Measurements from ENCODE around the gene CEACAM19.
"Not testable (repeated sequence)": the region's sequence is repeated elsewhere in the genome, so short reads cannot be mapped to it uniquely, and the experiment has no call there.

CEACAM19 gene

DNA sequence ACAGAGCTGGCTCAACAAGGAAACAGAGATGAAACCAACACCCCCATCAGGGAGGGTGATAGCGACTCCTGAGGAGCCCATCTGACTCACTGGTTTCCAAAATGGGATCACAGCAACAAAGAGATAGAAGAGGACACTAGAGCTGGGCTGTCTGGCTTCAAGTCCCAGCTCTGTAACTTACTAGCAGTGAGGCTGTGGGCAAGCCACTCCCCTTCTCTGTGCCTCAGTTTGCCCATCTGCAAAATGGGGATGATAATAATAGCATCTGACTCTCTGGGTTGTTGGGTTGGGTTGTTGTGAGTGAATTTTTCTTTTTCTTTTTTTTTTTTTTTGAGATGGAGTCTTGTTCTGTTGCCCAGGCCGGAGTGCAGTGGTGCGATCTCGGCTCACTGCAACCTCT is 43.7 kb upstream of the CEACAM19 start:
- no peaks in the 10 kb centered on the region for H3K27me3 ChIP-seq (ENCODE audit: low read length)
- H3K79me2 ChIP-seq (ENCODE audit: insufficient read depth, low read length) = no peaks in the 10 kb centered on the region
- no peak overlapping the region for H3K4me2 ChIP-seq (ENCODE audit: low read depth, low read length, poor library complexity, severe bottlenecking)
- no peaks in the 10 kb centered on the region for H3K9me3 ChIP-seq (ENCODE audit: insufficient read depth, low read length)
- no peaks in the 10 kb centered on the region for H3K9me2 ChIP-seq (replicated peaks; ENCODE audit: insufficient read depth, low read length)
- H3K4me3 ChIP-seq (ENCODE audit: insufficient read depth, low read length, poor library complexity, severe bottlenecking) = no peak overlapping the region
- H3K27ac ChIP-seq (ENCODE audit: low read depth, low read length) = no peak overlapping the region
- H3K9ac ChIP-seq (ENCODE audit: low read length) = no peak overlapping the region
- TF ChIP-seq CTCF (IDR thresholded peaks at IDR 0.05; ENCODE audit: insufficient read depth, low read length, poor library complexity, severe bottlenecking) = no peak
- no peak for TF ChIP-seq EZH2phosphoT487 (conservative IDR thresholded peaks at IDR 0.05; ENCODE audit: low read length)
- H2AFZ ChIP-seq (ENCODE audit: low read depth, low read length, severe bottlenecking) = no peak overlapping the region
- H3F3A ChIP-seq (ENCODE audit: insufficient read depth) = no peaks in the 10 kb centered on the region
- H4K20me1 ChIP-seq (ENCODE audit: low read depth, low read length) = no peaks in the 10 kb centered on the region
- H3K36me3 ChIP-seq (ENCODE audit: low read length) = no peaks in the 10 kb centered on the region

GRCh38 chr19:44628793-44629192 is 42.5 kb upstream of the CEACAM19 start:
- H2AFZ ChIP-seq (ENCODE audit: low read depth, low read length, severe bottlenecking) = no peak overlapping the region
- H4K20me1 ChIP-seq (ENCODE audit: low read depth, low read length) = no peaks in the 10 kb centered on the region
- H3K9me2 ChIP-seq (replicated peaks; ENCODE audit: insufficient read depth, low read length) = no peaks in the 10 kb centered on the region
- no peaks in the 10 kb centered on the region for H3F3A ChIP-seq (ENCODE audit: insufficient read depth)
- H3K4me2 ChIP-seq (ENCODE audit: low read depth, low read length, poor library complexity, severe bottlenecking) = no peak overlapping the region
- no peak for TF ChIP-seq EZH2phosphoT487 (conservative IDR thresholded peaks at IDR 0.05; ENCODE audit: low read length)
- no peak for TF ChIP-seq CTCF (IDR thresholded peaks at IDR 0.05; ENCODE audit: insufficient read depth, low read length, poor library complexity, severe bottlenecking)
- no peaks in the 10 kb centered on the region for H3K27me3 ChIP-seq (ENCODE audit: low read length)
- H3K27ac ChIP-seq (ENCODE audit: low read depth, low read length) = no peak overlapping the region
- H3K36me3 ChIP-seq (ENCODE audit: low read length) = no peaks in the 10 kb centered on the region
- no peak overlapping the region for H3K9ac ChIP-seq (ENCODE audit: low read length)
- H3K9me3 ChIP-seq (ENCODE audit: insufficient read depth, low read length) = no peaks in the 10 kb centered on the region
- H3K79me2 ChIP-seq (ENCODE audit: insufficient read depth, low read length) = no peaks in the 10 kb centered on the region
- no peak overlapping the region for H3K4me3 ChIP-seq (ENCODE audit: insufficient read depth, low read length, poor library complexity, severe bottlenecking)

DNA sequence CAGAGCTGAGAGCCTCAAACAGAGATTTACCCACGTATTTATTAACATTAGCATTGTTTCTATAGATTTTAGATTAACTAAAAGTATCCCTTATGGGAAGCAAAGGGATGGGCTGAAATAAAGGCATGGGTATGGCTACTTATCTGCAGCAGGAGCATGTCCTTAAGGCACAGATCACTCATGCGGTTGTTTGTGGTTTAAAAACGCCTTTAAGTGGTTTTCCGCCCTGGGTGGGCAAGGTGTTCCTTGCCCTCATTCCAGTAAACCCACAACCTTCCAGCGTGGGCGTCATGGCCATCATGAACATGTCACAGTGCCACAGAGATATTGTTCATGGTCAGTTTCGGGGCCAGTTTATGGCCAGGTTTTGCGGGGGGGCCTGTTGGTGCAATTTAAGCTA is 39.7 kb upstream of the CEACAM19 start:
- H2AFZ ChIP-seq (ENCODE audit: low read depth, low read length, severe bottlenecking); H3K79me2 ChIP-seq (ENCODE audit: insufficient read depth, low read length); H3K4me3 ChIP-seq (ENCODE audit: insufficient read depth, low read length, poor library complexity, severe bottlenecking); H3K27me3 ChIP-seq (ENCODE audit: low read length); H3K9me2 ChIP-seq (replicated peaks; ENCODE audit: insufficient read depth, low read length); H4K20me1 ChIP-seq (ENCODE audit: low read depth, low read length); H3K4me2 ChIP-seq (ENCODE audit: low read depth, low read length, poor library complexity, severe bottlenecking); H3K27ac ChIP-seq (ENCODE audit: low read depth, low read length); H3K36me3 ChIP-seq (ENCODE audit: low read length); H3F3A ChIP-seq (ENCODE audit: insufficient read depth); H3K9ac ChIP-seq (ENCODE audit: low read length); H3K9me3 ChIP-seq (ENCODE audit: insufficient read depth, low read length): not testable (repeated sequence)

- H2AFZ ChIP-seq (ENCODE audit: low read depth, low read length, severe bottlenecking); H3K36me3 ChIP-seq (ENCODE audit: low read length); H3K4me3 ChIP-seq (ENCODE audit: insufficient read depth, low read length, poor library complexity, severe bottlenecking); H3K27ac ChIP-seq (ENCODE audit: low read depth, low read length); H3K27me3 ChIP-seq (ENCODE audit: low read length); H4K20me1 ChIP-seq (ENCODE audit: low read depth, low read length); H3F3A ChIP-seq (ENCODE audit: insufficient read depth); H3K4me2 ChIP-seq (ENCODE audit: low read depth, low read length, poor library complexity, severe bottlenecking); H3K9ac ChIP-seq (ENCODE audit: low read length); H3K79me2 ChIP-seq (ENCODE audit: insufficient read depth, low read length); H3K9me2 ChIP-seq (replicated peaks; ENCODE audit: insufficient read depth, low read length); H3K9me3 ChIP-seq (ENCODE audit: insufficient read depth, low read length): not testable (repeated sequence)
Observed at GRCh38 chr19:44634058-44634457, 37.2 kb upstream of the CEACAM19 start.
